Measurements from ENCODE around the gene DGKI. TPM values are rescaled to one million over a fixed set of nuclear protein-coding genes. Genes with fewer than 3 reads are reported as not detected.

Gene DGKI
- total RNA-seq, 1 experiment from 2014 or later, result 0.55 TPM

DNA sequence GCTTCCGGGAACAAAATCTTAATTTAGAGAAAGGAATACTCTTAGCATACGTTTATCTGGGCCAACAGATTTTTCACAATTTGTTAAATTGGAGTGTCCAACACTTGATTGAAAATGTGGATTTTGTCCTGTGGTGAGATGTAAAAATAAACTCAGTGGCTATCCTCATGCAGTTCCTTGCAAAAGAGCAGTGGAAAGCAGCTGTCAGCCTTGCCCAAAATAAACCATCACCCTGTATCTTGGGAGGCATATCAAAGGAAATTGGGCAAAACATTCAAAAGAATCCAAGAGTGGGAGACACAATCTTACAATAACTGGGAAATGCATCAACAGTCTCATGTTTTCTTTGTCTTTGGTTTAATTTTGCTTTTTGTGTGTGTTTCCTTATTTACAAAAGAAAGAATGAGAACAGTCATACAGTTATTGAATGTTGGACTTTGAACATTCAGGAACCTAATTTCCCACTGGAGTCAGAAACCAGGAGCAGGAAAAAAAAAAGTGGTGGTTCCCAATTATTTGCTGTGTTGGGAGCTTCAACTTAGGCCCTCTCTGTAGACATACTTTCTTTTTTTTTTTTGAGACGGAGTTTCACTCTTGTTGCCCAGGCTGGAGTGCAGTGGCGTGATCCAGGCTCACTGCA, 44.4 kb upstream of the DGKI start:
- H3T11ph ChIP-seq (ENCODE audit: low read length), result no peak overlapping the region
- peaks cover 12 to 17% of the 10 kb centered on the region in 2 experiments for H3K4me1 Mint-ChIP-seq
- no peaks in the 10 kb centered on the region for H3K9me3 ChIP-seq (ENCODE audit: control insufficient read depth, low read depth, low read length)
- no peak overlapping the region for H4K5ac ChIP-seq (ENCODE audit: insufficient read length, low read depth, low read length)
- H3K79me1 ChIP-seq (ENCODE audit: insufficient read depth, low read depth, low read length, poor library complexity, severe bottlenecking), result no peaks in the 10 kb centered on the region
- H3K79me2 ChIP-seq (ENCODE audit: insufficient read depth, low read length), result no peaks in the 10 kb centered on the region
- no peak overlapping the region for H2AFZ ChIP-seq (ENCODE audit: low read length)
- H3K56ac ChIP-seq (ENCODE audit: insufficient read length, low read depth, low read length), result no peak overlapping the region
- no peak overlapping the region for H3K27ac Mint-ChIP-seq
- WGBS (ENCODE audit: extremely low coverage, insufficient read length, low lambda C conversion rate), result no CpG with 5 or more reads among the region's 4 CpGs
- H2AK5ac ChIP-seq (ENCODE audit: insufficient read length, low read length), result no peak overlapping the region
- peaks cover 2% of the 10 kb centered on the region; the same call in 1 of the 2 replicates for H3K27me3 Mint-ChIP-seq (ENCODE audit: low read depth)
- H2BK20ac ChIP-seq (ENCODE audit: low read depth, low read length, poor library complexity, severe bottlenecking), result no peak overlapping the region
- H3K4me1 ChIP-seq (ENCODE audit: insufficient read depth, low read length), result peaks cover 3% of the 10 kb centered on the region; the same call in 1 of the 2 replicates
- TF ChIP-seq, protein P1, sequence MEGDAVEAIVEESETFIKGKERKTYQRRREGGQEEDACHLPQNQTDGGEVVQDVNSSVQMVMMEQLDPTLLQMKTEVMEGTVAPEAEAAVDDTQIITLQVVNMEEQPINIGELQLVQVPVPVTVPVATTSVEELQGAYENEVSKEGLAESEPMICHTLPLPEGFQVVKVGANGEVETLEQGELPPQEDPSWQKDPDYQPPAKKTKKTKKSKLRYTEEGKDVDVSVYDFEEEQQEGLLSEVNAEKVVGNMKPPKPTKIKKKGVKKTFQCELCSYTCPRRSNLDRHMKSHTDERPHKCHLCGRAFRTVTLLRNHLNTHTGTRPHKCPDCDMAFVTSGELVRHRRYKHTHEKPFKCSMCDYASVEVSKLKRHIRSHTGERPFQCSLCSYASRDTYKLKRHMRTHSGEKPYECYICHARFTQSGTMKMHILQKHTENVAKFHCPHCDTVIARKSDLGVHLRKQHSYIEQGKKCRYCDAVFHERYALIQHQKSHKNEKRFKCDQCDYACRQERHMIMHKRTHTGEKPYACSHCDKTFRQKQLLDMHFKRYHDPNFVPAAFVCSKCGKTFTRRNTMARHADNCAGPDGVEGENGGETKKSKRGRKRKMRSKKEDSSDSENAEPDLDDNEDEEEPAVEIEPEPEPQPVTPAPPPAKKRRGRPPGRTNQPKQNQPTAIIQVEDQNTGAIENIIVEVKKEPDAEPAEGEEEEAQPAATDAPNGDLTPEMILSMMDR (conservative IDR thresholded peaks at IDR 0.05), result no peak
- no peak overlapping the region for H4K91ac ChIP-seq (ENCODE audit: insufficient read length, low read depth, low read length)
- no peak overlapping the region for H4K8ac ChIP-seq (replicated peaks; ENCODE audit: insufficient read length, low read depth, low read length)
- H3K23me2 ChIP-seq (ENCODE audit: insufficient read length, low read depth, low read length, poor library complexity, severe bottlenecking), result no peaks in the 10 kb centered on the region
- no peak overlapping the region for H3K23ac ChIP-seq (ENCODE audit: insufficient read length, low read depth, low read length)
- no peak overlapping the region for H3K27ac ChIP-seq (ENCODE audit: insufficient read length, low read depth, low read length)
- H2BK5ac ChIP-seq (ENCODE audit: insufficient read length, low read length), result no peak overlapping the region
- H3K14ac ChIP-seq (ENCODE audit: insufficient read depth, low read length), result no peak overlapping the region
- H2BK12ac ChIP-seq (ENCODE audit: insufficient read length, low read depth, low read length), result no peak overlapping the region
- H3K9me3 Mint-ChIP-seq, result no peaks in the 10 kb centered on the region; a peak in 1 of 5 replicates
- DNase-seq, result no peak
- H3K36me3 Mint-ChIP-seq (ENCODE audit: insufficient read depth in 1 of 3, low read depth in 3 of 3), result peaks cover 25 to 62% (median 50%) of the 10 kb centered on the region in 3 experiments
- H3K27me3 ChIP-seq (ENCODE audit: insufficient read depth, low read length), result no peaks in the 10 kb centered on the region
- no peak overlapping the region for H2BK120ac ChIP-seq (ENCODE audit: low read depth, low read length, poor library complexity, severe bottlenecking)
- H3K4ac ChIP-seq (ENCODE audit: low read depth, low read length), result no peak overlapping the region
- no peak overlapping the region for H3K9ac ChIP-seq (ENCODE audit: extremely low read depth, insufficient read length, low read length)
- H3K4me3 Mint-ChIP-seq, result no peak overlapping the region
- H3K18ac ChIP-seq (ENCODE audit: insufficient read length, low read depth, low read length), result no peak overlapping the region
- no peak overlapping the region for H2BK15ac ChIP-seq (ENCODE audit: low read depth, low read length)
- H4K20me1 ChIP-seq (ENCODE audit: control insufficient read depth, insufficient read depth, insufficient read length), result no peaks in the 10 kb centered on the region
- H3K4me2 ChIP-seq (ENCODE audit: insufficient read depth, insufficient read length, low read length), result no peak overlapping the region
